ENCODE results near the gene GET4. TPM values are rescaled to one million over a fixed set of nuclear protein-coding genes. Genes with fewer than 3 reads are reported as not detected.
"Not testable (repeated sequence)": the region's sequence is repeated elsewhere in the genome, so short reads cannot be mapped to it uniquely, and the experiment has no call there.

The GET4 gene
- total RNA-seq, 2 experiments from 2014 or later = 32.1 to 36.3 TPM

GRCh38 chr7:921581-922333, 45.4 kb downstream of the GET4 start:
- DNase-seq = no peak
- peaks cover 36% of the 10 kb centered on the region for H3K4me1 Mint-ChIP-seq
- no peaks in the 10 kb centered on the region for H3K36me3 Mint-ChIP-seq (ENCODE audit: low read depth)
- peak overlapping the region; percentile 78 for H3K4me3 Mint-ChIP-seq
- H3K9me3 Mint-ChIP-seq = no peaks in the 10 kb centered on the region
- H3K27me3 Mint-ChIP-seq = no peaks in the 10 kb centered on the region
- peak overlapping the region; percentile 82 for H3K27ac Mint-ChIP-seq
- ChIA-PET CTCF (interaction anchor here (0.8 to 3.5 kb wide), 3 partner anchors 9 to 13 kb away, joined by 3 to 19 read pairs (median 4); no protein-coding TSS in a partner anchor), POLR2A (interaction anchor here (0.5 kb wide), 1 partner anchor 109 kb away, joined by 5 read pairs; no protein-coding TSS in a partner anchor)

DNA sequence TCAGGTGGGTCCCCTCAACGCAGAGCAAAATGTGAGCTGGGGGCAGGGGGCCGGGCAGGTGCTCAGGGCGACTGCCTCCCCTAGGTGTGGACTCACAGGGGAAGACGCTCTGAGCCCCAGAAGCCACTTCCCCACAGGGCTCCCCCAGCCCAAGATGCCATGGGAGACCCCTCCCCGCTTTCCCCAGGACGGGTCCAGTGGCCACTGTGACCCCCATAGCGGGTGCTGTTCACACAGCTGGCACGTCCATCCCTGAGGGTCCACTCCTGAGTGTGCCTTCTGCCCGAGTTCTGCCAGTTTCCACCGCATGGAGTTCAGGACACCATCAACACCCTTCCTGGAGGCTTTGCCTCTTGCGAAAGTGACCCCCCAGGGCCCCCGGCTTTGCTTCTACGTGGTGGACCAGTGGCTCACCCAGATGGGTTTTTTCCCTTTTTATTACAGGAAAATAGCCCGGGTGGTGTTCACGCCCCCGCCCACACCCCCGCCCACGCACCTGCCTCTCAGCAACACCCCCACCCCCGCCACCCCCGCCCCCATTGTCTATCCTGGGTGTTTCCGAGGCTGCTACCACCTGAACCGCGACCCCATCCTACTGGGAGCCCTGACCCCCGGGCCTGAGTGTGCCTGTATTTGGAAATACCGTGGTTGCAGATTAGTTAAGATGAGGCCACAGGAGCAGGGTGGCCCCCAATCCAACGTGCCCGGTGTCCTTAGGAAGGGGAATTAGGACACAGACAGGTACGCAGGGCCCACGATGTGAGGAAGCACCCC, 46.2 kb downstream of the GET4 start:
- ChIA-PET POLR2A (interaction anchor here (0.5 to 0.6 kb wide), 2 partner anchors 110 to 155 kb away, joined by 3 to 5 read pairs; no protein-coding TSS in a partner anchor), CTCF (interaction anchor here (0.8 to 3.5 kb wide), 5 partner anchors 9 to 49 kb away, joined by 3 to 19 read pairs (median 4); no protein-coding TSS in a partner anchor)
- peak overlapping the region; percentile 94 for H3K27ac Mint-ChIP-seq
- peak; percentile 27 for DNase-seq
- H3K36me3 Mint-ChIP-seq (ENCODE audit: low read depth) = no peaks in the 10 kb centered on the region
- no peaks in the 10 kb centered on the region for H3K27me3 Mint-ChIP-seq
- H3K4me1 Mint-ChIP-seq = peaks cover 36% of the 10 kb centered on the region
- no peaks in the 10 kb centered on the region for H3K9me3 Mint-ChIP-seq
- peak overlapping the region; percentile 78 for H3K4me3 Mint-ChIP-seq

- Mint-ChIP-seq H3K9me3 (no peaks in the 10 kb centered on the region), H3K27ac (peak overlapping the region; percentile 94)
These were observed 47.0 kb downstream of the GET4 start for GRCh38 chr7:923108-924041.

GRCh38 chr7:924042-924441, 47.7 kb downstream of the GET4 start:
- POLR2A ChIA-PET; H3K36me3 Mint-ChIP-seq (ENCODE audit: low read depth); H3K27me3 Mint-ChIP-seq; DNase-seq; H3K27ac Mint-ChIP-seq; H3K9me3 Mint-ChIP-seq; H3K4me3 Mint-ChIP-seq: not testable (repeated sequence)
- peaks cover 39% of the 10 kb centered on the region for H3K4me1 Mint-ChIP-seq
- CTCF ChIA-PET = interaction anchor here (1.0 to 1.4 kb wide), 3 partner anchors 11 to 51 kb away, joined by 3 to 5 read pairs (median 4); no protein-coding TSS in a partner anchor

More at GRCh38 chr7:923108-924041, 47.0 kb downstream of the GET4 start:
- H3K27me3 Mint-ChIP-seq = no peaks in the 10 kb centered on the region
- CTCF ChIA-PET = interaction anchor here (0.7 to 3.5 kb wide), 6 partner anchors 11 to 95 kb away, joined by 3 to 19 read pairs (median 4); no protein-coding TSS in a partner anchor
- peaks cover 36% of the 10 kb centered on the region for H3K4me1 Mint-ChIP-seq
- POLR2A ChIA-PET = interaction anchor here (0.6 to 0.9 kb wide), 3 partner anchors 31 to 1943 kb away, joined by 3 to 4 read pairs (median 3); no protein-coding TSS in a partner anchor
- peak; percentile 96 for DNase-seq
- H3K4me3 Mint-ChIP-seq = peak overlapping the region; percentile 78
- H3K36me3 Mint-ChIP-seq (ENCODE audit: low read depth) = no peaks in the 10 kb centered on the region

DNA sequence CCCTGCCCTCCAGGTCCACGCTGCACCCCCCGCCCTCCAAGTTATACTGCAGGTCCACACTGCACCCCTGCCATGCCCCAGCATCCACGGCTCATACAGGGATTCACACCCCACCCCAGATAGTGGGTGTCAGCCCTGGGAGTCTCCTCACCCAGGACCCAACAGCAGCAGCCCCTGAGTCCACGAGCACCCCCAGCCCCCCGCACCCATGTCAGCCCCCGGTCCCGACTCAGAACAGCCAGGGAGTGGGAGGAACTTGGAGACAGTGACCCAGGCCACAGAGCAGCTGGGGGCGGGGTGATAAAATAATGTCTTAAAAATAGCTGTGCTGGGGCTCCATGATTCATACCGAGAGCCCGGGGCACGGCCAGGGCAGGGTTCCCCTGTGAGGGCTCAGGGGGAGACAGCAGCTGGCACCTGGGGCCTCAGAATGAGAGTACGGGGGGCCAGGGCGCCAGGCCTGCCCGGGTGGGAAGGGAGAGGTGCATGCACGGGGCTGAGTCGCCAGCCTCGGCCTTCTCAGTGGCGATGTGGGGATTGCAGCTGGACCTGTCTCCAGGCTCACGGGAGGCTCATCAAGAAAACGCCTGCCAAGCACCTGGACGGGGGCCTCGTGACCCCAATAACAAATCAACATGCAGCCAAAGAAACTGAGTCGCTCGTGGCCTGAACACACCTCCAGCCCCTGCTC, 48.3 kb downstream of the GET4 start:
- no peaks in the 10 kb centered on the region for H3K27me3 Mint-ChIP-seq
- CTCF ChIA-PET = interaction anchor here (1.3 kb wide), 1 partner anchor 32 kb away, joined by 4 read pairs; no protein-coding TSS in a partner anchor
- peak overlapping the region; percentile 59 for H3K4me3 Mint-ChIP-seq
- peaks cover 39% of the 10 kb centered on the region for H3K4me1 Mint-ChIP-seq
- peak; percentile 34 for DNase-seq
- POLR2A ChIA-PET = no interaction called here
- no peaks in the 10 kb centered on the region for H3K9me3 Mint-ChIP-seq
- peak overlapping the region; percentile 87 for H3K27ac Mint-ChIP-seq
- H3K36me3 Mint-ChIP-seq (ENCODE audit: low read depth) = no peaks in the 10 kb centered on the region

GRCh38 chr7:925601-926000, 49.2 kb downstream of the GET4 start:
- ChIA-PET CTCF (interaction anchor here (0.6 to 1.3 kb wide), 2 partner anchors 31 to 44 kb away, joined by 4 to 6 read pairs; no protein-coding TSS in a partner anchor), POLR2A (interaction anchor here (0.6 kb wide), 1 partner anchor 47 kb away, joined by 3 read pairs; no protein-coding TSS in a partner anchor)
- no peak overlapping the region for H3K4me3 Mint-ChIP-seq
- peak overlapping the region; percentile 31 for H3K27ac Mint-ChIP-seq
- peaks cover 43% of the 10 kb centered on the region for H3K4me1 Mint-ChIP-seq
- H3K27me3 Mint-ChIP-seq = no peaks in the 10 kb centered on the region
- DNase-seq = no peak
- H3K36me3 Mint-ChIP-seq (ENCODE audit: low read depth) = no peaks in the 10 kb centered on the region
- peaks cover 2% of the 10 kb centered on the region for H3K9me3 Mint-ChIP-seq

DNA sequence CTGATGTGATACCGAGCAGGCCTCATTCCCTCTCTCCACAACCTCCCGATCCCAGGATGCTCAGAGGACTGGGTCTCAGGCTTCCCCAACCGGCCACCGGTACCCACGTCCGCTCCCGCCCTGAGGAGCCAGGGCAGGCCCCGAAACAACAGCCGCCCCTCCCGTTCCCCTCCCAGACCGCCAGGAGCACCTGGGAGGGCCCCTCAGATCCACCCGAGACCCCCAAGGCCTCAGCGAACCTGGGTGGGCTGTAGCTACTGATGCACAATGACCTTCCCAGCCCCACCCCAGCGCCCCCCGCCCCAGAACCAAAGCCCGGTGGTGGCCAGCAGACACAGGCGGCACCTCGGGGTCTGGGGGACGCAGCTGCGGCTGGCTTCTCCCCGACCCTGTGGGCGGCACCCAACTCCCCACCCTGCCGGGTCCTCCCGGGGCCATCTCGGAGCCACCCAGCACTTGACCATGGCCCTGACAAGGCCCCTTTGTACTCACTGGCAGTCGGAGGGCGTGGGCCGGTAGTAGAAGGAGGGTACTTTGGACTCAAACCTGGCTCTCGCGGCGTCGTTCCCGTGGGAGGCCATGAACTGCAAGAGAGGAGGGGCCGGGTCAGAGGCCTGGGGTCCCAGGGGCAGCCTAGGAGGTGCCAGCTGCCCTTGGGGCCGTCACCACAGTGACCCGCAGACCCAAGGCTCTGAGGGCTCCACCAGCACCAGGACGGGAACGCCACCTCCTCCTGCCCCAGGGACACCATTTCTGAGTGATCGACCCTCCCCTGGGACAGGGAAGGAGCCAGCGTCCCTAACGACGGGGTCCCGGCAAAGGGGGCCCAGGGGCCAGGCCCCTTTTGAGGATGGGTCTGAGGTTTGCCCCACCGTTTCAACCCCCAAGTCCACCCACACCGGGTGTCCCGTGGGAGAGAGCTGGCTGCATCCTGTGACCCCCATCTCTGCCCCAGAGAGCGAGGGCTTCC, 50.0 kb downstream of the GET4 start:
- no peak overlapping the region for H3K4me3 Mint-ChIP-seq
- ChIA-PET POLR2A (interaction anchor here (0.6 kb wide), 1 partner anchor 46 kb away, joined by 3 read pairs; no protein-coding TSS in a partner anchor), CTCF (interaction anchor here (0.6 to 1.0 kb wide), 3 partner anchors 16 to 135 kb away, joined by 3 to 6 read pairs (median 3); no protein-coding TSS in a partner anchor)
- H3K27me3 Mint-ChIP-seq = no peaks in the 10 kb centered on the region
- no peak for DNase-seq
- H3K36me3 Mint-ChIP-seq (ENCODE audit: low read depth) = no peaks in the 10 kb centered on the region
- H3K27ac Mint-ChIP-seq = no peak overlapping the region
- peaks cover 35% of the 10 kb centered on the region for H3K4me1 Mint-ChIP-seq
- peaks cover 2% of the 10 kb centered on the region for H3K9me3 Mint-ChIP-seq

- Mint-ChIP-seq H3K4me3 (no peak overlapping the region), H3K4me1 (peaks cover 30% of the 10 kb centered on the region), H3K27me3 (no peaks in the 10 kb centered on the region), H3K9me3 (peaks cover 2% of the 10 kb centered on the region), H3K36me3 (ENCODE audit: low read depth) (no peaks in the 10 kb centered on the region), H3K27ac (peak overlapping the region; percentile 61)
- no peak for DNase-seq
- ChIA-PET POLR2A (interaction anchor here (0.6 kb wide), 1 partner anchor 46 kb away, joined by 7 read pairs; no protein-coding TSS in a partner anchor), CTCF (interaction anchor here (1.0 kb wide), 2 partner anchors 17 to 134 kb away, joined by 3 read pairs; no protein-coding TSS in a partner anchor)
These were observed 50.8 kb downstream of the GET4 start for GRCh38 chr7:927031-927671.

GRCh38 chr7:929311-929711, 53.0 kb downstream of the GET4 start:
- DNase-seq = no peak
- H3K27ac Mint-ChIP-seq = peak overlapping the region; percentile 79
- POLR2A ChIA-PET = no interaction called here

More at GRCh38 chr7:929311-929711, 53.0 kb downstream of the GET4 start:
- Mint-ChIP-seq H3K4me3 (no peak overlapping the region), H3K4me1 (peaks cover 18% of the 10 kb centered on the region), H3K9me3 (peaks cover 2% of the 10 kb centered on the region), H3K27me3 (no peaks in the 10 kb centered on the region), H3K36me3 (ENCODE audit: low read depth) (no peaks in the 10 kb centered on the region)
- CTCF ChIA-PET = interaction anchor here (0.9 to 1.7 kb wide), 4 partner anchors 44 to 136 kb away, joined by 3 to 6 read pairs (median 3); partner anchors contain the start of gene COX19

Measured in activated CD4-positive, alpha-beta T cell treated with anti-CD3 and anti-CD28 coated beads, Interleukin-2, amount 10 ng/mL, durations not matched to agents 7 days and 5 days (primary cell).